Islet of Langerhans (tissue), 1 donor: ENCODE data around the gene APBA2.

Experiments used
- FAIRE-seq: peaks from one replicate; lab custom pipeline; 2011; peaks lifted over from hg19 to GRCh38; lab: Jason Lieb, UNC

APBA2 gene

DNA sequence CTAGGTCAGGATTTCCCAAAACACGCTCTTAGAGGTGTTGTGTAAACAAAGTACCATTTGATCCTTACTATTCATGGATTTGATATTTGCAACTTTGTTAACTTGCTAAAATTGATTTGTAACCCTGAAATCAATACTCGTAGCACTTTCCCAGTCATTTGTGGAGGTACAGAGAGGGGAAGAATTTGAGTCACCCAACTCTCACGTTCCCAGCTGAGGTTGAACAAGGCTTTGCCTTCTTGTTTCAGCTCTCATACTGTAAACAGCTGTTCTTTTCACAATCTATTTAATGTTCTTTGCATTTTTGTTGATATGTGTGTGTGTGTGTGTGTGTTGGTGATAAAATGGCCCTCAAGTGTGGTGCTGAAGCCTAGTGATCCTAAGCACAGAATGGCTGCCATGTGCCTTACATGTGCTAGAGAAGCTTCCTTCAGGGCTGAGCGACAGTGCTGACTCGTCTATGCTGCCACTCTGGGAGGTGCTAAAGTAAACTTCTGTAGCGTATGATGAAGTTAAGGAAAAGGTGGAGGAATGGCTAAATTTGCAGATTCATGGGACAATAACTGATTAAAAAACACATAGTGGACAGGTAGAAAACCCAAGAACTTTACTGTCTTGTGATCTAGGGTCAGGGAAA is 173.2 kb downstream of the APBA2 start:
- no peak for FAIRE-seq

DNA sequence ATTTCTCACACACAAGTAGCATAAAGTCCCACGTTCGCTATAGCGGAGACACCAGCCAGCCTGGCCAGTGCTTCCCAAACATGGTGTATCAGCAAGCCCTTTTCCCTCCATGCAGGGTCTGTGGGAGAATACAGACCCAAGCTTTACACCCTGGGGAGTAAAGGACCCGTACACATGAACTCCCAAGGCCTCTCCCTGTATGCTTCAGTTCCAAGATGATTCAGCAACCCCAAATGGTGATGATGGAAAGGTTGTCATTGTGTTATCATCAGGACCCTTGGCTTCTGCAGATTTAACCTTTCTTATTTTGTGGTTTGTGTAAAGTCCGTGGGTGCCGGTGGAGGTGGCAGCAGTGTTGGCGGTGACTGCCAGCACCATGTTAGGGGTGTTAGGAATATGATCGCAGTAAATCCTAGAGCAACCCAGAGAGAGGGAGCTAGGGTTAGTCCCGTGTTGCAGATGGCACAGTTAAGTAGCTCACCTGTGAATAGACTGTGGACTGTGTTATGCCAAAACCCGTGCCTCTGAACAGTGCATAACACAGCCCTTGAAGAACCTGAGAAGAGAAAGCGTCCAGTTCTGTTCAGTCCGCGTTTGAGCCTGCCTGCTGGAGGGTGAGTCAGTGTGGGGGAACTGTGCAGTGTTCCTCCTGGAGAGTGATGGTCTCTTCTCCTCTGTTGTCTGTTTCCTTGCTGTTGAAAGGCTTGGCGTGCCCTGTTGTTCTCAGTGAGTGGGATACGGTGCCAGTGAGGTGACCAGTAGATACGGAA is 174.3 kb downstream of the APBA2 start:
- no peak for FAIRE-seq

- FAIRE-seq: no peak
Measured at GRCh38 chr15:29061746-29062145, 176.0 kb downstream of the APBA2 start.

- no peak for FAIRE-seq
Measured at GRCh38 chr15:29062179-29062591, 176.4 kb downstream of the APBA2 start.

DNA sequence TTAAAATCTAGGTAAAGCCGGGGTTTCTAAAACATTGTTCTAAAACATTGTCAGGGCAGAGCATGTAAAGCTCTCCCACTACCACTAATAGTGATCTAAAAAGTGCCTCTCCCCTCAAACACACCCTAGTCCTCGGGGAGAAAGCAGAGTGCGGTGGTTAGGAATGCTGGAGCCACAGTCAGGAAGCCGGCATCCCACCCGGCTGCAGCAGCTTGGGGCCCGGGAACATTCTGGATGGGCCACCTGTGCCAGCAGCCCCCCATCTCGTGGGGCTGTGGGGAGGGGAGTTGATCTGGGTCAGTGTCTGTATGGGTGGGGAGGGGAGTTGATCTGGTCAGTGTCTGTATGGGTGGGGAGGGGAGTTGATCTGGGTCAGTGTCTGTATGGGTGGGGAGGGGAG is 176.9 kb downstream of the APBA2 start:
- no peak for FAIRE-seq

DNA sequence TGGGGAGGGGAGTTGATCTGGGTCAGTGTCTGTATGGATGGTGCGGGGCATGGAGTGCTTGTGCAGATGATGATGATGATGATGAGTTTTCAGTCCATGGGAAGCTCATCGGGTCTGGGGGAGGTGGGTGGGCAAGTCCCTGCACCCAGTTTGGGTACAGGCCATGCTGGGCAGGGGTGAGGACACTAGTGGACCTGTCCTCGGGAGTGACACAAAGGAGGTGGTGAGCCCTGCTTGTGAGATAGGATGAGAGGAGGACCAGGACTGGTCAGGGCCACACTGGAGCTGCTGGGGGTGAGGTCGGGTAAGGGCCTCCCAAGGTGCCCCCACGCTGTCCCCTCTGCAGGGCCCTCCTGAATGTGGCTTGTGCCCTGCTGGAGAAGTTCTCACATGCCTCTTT is 177.9 kb downstream of the APBA2 start:
- no peak for FAIRE-seq

GRCh38 chr15:29064290-29064689 is 178.5 kb downstream of the APBA2 start:
- FAIRE-seq: no peak

GRCh38 chr15:29064731-29065130 is 179.0 kb downstream of the APBA2 start:
- FAIRE-seq: no peak

DNA sequence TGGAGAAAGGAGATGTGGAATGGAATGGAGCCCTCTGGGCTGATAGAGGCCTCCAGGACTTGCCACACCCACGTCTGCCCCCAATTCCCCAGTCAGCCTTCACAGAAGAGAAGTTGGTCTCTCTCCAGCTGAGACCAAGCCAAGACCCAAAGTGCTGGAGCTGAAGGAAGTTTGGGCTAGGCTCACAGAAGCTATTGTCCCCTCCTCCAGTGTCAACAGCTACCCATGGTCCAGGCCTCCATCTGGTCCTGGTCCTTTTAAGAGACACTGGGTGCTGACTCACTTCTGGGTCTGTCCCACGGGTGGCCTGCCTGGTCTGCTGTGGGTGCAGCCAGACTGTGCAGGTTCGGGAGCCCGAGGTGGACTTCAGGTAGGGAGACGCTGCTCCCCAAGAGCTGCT is 179.8 kb downstream of the APBA2 start:
- no peak for FAIRE-seq

- no peak for FAIRE-seq
Measured at GRCh38 chr15:29066310-29066709, 180.5 kb downstream of the APBA2 start.

DNA sequence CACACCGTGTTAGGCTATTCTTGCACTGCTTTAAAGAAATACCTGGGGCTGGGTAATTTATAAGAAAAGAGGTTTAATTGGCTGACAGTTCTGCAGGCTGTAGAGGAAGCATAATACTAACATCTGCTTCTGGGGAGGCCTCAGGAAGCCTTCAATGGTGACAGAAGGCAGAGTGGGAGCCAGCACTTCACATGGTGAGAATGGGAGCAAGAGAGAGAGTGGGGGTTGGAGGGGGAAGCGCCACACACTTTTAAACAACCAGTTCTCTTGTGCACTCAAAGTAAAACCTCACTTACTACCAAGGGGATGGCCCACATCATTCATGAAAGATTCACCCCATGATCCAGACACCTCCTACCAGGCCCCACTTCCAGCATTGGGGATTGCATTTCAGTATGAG is 181.1 kb downstream of the APBA2 start:
- FAIRE-seq: no peak

- FAIRE-seq: no peak
Measured at GRCh38 chr15:29067949-29068348, 182.2 kb downstream of the APBA2 start.

DNA sequence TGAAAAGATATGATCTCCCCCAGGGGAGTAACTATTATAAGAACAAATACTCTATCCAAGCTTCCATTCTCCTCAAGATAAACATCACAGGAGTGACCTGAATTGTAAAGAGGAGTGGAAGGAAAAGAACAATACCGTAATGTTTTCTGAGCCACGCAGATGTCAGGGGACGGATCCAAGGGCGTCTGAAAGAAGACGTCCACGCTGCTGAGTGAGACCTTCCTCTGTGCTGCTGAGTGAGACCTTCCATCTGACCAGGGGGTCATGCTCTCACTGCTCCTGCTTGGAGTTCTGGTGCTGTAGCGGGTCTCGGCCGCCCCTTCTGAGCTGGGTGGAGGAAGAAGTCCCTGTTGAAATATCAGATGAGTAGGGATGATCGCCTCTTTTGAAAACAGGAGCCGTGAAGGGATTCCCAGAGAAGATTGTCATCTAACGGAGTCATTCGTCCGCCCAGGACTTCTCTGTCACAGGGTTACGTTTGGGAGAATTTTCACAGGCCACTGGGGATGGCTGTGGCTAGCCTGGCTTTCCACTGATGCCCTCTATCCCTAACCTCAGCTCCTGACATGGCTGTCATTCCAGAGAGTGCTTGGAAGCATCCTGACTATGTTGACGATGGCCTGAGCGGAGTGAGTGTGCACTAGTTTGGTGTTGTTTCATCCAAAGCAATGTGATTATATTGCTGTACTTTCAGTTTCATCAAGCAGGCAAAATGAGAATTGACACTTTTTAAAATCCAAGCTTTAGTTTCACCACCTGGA is 184.9 kb downstream of the APBA2 start:
- FAIRE-seq: no peak

GRCh38 chr15:29071232-29071881 is 185.6 kb downstream of the APBA2 start:
- FAIRE-seq: no peak

DNA sequence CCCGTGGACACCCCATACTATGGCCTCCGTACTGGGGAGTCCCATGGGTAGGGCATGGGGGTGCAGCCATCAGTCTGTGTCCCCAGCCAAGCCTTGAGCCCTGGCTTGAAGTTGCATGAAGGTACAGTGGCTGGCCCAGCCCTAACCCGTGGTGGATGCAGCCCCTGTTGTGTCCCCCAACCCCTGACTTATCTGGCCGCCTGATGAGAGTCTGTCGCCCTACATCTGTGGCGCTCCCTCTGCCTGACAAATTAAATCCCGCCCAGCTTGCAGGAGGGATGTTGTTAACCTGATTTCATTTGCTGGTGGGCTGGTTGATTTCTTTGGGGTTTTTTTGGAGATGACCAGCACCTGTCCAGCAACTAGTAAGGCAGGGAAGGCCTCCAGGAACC is 186.1 kb downstream of the APBA2 start:
- no peak for FAIRE-seq

DNA sequence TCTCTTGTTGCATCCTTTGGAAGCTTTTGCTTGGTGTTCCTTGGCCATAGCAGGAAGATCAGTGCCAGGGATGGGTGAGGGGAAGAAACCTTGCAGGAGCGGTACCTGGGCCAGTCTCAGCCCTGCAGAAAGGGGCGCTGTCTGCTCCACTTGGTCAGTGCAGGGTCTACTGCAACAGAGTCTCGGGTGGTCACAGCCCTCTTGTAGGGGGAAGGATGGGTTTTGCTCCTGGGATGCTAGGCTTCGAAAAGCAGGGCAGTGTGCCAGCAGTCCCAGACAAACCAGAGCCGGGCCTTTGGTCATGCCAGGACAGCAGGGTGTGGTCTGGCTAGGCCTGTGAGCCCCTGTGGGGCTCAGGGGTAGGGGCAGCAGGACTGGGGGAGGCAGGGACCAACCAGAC is 186.7 kb downstream of the APBA2 start:
- no peak for FAIRE-seq

GRCh38 chr15:29074045-29074444 is 188.3 kb downstream of the APBA2 start:
- no peak for FAIRE-seq

DNA sequence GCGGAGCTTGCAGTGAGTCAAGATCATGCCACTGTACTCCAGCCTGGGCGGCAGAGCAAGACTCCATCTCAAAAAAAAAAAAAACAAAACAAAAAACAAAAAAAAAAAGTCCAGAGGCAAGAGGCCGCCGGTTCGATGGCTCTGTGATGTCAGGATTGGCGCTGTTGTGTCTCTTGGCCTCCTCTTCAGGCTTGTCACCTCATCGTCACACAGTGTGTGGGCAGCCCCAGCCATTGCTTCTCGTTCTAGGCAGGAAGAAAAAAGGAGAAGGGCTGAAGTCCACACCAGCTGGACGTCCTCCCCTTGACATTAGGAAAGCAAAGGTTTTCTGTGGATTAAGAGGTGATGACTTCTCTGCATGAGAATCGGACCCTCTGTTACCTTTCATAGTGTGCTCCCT is 192.8 kb downstream of the APBA2 start:
- no peak for FAIRE-seq

- FAIRE-seq: no peak
Measured at GRCh38 chr15:29079479-29079878, 193.7 kb downstream of the APBA2 start.

DNA sequence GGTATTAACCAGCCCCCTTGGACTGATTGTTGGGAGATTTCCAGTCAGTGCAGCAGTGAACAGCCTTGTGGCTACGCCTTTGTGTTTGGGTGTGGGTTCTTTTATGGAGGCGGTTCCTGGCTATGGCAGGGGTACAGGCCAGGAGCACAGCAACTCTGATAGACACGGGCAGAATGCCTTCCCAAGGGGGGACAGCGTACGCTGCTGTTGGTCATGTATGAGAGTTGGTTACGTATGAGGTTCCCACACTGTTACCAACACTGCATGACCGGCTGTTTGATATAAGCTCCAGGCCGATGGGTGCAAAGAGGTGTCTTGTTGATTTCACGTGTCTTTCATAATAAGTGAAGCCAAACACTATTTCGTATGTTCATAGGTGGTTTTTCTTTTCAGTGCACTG is 196.0 kb downstream of the APBA2 start:
- no peak for FAIRE-seq

- no peak for FAIRE-seq
Measured at GRCh38 chr15:29083161-29083560, 197.4 kb downstream of the APBA2 start.

DNA sequence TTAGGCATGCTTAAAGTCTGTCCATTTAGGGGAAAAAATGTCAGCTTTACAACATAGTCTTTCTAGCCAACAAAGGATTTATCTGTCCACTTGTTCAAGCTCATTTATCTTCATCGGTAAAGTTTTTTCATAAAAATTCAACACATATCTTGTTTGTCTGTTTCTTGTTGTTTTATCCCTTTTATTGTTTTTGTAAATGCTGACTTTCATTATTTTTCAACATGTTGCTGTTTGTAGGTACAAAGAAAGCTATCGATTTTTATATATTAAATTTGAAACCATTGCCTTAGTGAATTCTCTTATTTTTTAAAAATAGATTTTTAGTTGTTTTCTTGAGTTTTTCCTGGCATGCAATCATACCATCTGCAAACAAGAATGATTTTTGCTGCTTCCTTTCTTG is 198.1 kb downstream of the APBA2 start:
- no peak for FAIRE-seq

GRCh38 chr15:29086001-29086400 is 200.2 kb downstream of the APBA2 start:
- FAIRE-seq: no peak
